H9 (cell line): ENCODE measurements around the gene PADI6. TPM values are rescaled to one million over a fixed set of nuclear protein-coding genes. Genes with fewer than 3 reads are reported as not detected.
A peak's percentile ranks its signal among the peaks of the same experiment; 100 is the strongest.

ENCODE experiments used
- DNase-seq: peaks from one replicate; pipeline ENCODE4 v3.0.0-alpha.2; 2017
- H2AFZ ChIP-seq: one replicate; pipeline ENCODE4 v1.6.1; 2013; ENCODE audit warnings: mild to moderate bottlenecking, low read length, control low read depth, moderate library complexity
- H2AK5ac ChIP-seq: 2 replicates; pipeline ENCODE4 v1.6.1; 2013; ENCODE audit warnings: low read length, control low read depth, mixed read lengths; ENCODE audit not compliant: insufficient read length
- H2BK120ac ChIP-seq: one replicate; pipeline ENCODE4 v1.6.1; 2013; ENCODE audit warnings: low read depth, mild to moderate bottlenecking, low read length, control low read depth, inconsistent platforms; ENCODE audit not compliant: poor library complexity, severe bottlenecking
- H2BK12ac ChIP-seq: 2 replicates; pipeline ENCODE4 v1.6.1; 2013; ENCODE audit warnings: low read length, control low read depth, mixed read lengths, low read depth; ENCODE audit not compliant: insufficient read length
- H2BK15ac ChIP-seq: 2 replicates; pipeline ENCODE4 v1.6.1; 2013; ENCODE audit warnings: low read depth, low read length, control low read depth
- H2BK20ac ChIP-seq: one replicate; pipeline ENCODE4 v1.6.1; 2013; ENCODE audit warnings: low read depth, mild to moderate bottlenecking, low read length, control low read depth, inconsistent platforms; ENCODE audit not compliant: poor library complexity, severe bottlenecking
- H2BK5ac ChIP-seq: 2 replicates; pipeline ENCODE4 v1.6.1; 2013; ENCODE audit warnings: low read length, control low read depth, mixed read lengths; ENCODE audit not compliant: insufficient read length
- H3K14ac ChIP-seq: 2 replicates; pipeline ENCODE4 v1.6.1; 2013; ENCODE audit warnings: low read length, control low read depth; ENCODE audit not compliant: insufficient read depth
- H3K18ac ChIP-seq: 2 replicates; pipeline ENCODE4 v1.6.1; 2013; ENCODE audit warnings: low read depth, mild to moderate bottlenecking, mixed read lengths, low read length, control low read depth; ENCODE audit not compliant: insufficient read length
- H3K23ac ChIP-seq: 2 replicates; pipeline ENCODE4 v1.6.1; 2013; ENCODE audit warnings: low read length, control low read depth, mixed read lengths, low read depth; ENCODE audit not compliant: insufficient read length
- H3K23me2 ChIP-seq: 2 replicates; pipeline ENCODE4 v1.6.1; 2013; ENCODE audit warnings: low read depth, mild to moderate bottlenecking, mixed read lengths, low read length, control low read depth; ENCODE audit not compliant: insufficient read length, poor library complexity, severe bottlenecking
- H3K27ac ChIP-seq: 2 replicates; pipeline ENCODE4 v1.5.1; 2013; ENCODE audit warnings: low read length, control low read depth, mixed read lengths, low read depth; ENCODE audit not compliant: insufficient read length
- H3K27me3 ChIP-seq: 2 replicates; pipeline ENCODE4 v1.6.1; 2013; ENCODE audit warnings: low read length, control low read depth, inconsistent platforms; ENCODE audit not compliant: insufficient read depth
- H3K4ac ChIP-seq: 2 replicates; pipeline ENCODE4 v1.6.1; 2013; ENCODE audit warnings: low read depth, mild to moderate bottlenecking, control low read depth, inconsistent platforms, low read length, moderate library complexity
- H3K4me1 ChIP-seq: 2 replicates; pipeline ENCODE4 v1.6.1; 2013; ENCODE audit warnings: low read length, control low read depth, inconsistent platforms; ENCODE audit not compliant: insufficient read depth
- H3K4me2 ChIP-seq: 2 replicates; pipeline ENCODE4 v1.6.1; 2013; ENCODE audit warnings: low read length, control low read depth, mixed read lengths; ENCODE audit not compliant: insufficient read length, insufficient read depth
- H3K56ac ChIP-seq: 2 replicates; pipeline ENCODE4 v1.6.1; 2013; ENCODE audit warnings: low read depth, mild to moderate bottlenecking, mixed read lengths, low read length, control low read depth; ENCODE audit not compliant: insufficient read length
- H3K79me1 ChIP-seq: 2 replicates; pipeline ENCODE4 v1.6.1; 2013; ENCODE audit warnings: low read depth, mild to moderate bottlenecking, moderate library complexity, low read length, control low read depth, inconsistent platforms; ENCODE audit not compliant: insufficient read depth, poor library complexity, severe bottlenecking
- H3K79me2 ChIP-seq: 2 replicates; pipeline ENCODE4 v1.6.1; 2013; ENCODE audit warnings: low read length, control low read depth, inconsistent platforms; ENCODE audit not compliant: insufficient read depth
- H3K9ac ChIP-seq: 2 replicates; pipeline ENCODE4 v1.6.1; 2013; ENCODE audit warnings: low read length, control low read depth, mixed read lengths; ENCODE audit not compliant: insufficient read length; ENCODE audit errors: extremely low read depth
- H3K9me3 ChIP-seq: one replicate; pipeline ENCODE4 v1.6.1; 2013; ENCODE audit warnings: low read depth, low read length, inconsistent platforms; ENCODE audit not compliant: control insufficient read depth
- H3T11ph ChIP-seq: one replicate; pipeline ENCODE4 v1.6.1; 2013; ENCODE audit warnings: mild to moderate bottlenecking, low read length, control low read depth, inconsistent platforms
- H4K20me1 ChIP-seq: one replicate; pipeline ENCODE4 v1.6.1; 2013; ENCODE audit not compliant: control insufficient read depth, insufficient read length, insufficient read depth
- H4K5ac ChIP-seq: 2 replicates; pipeline ENCODE4 v1.6.1; 2013; ENCODE audit warnings: low read depth, mild to moderate bottlenecking, mixed read lengths, low read length, control low read depth; ENCODE audit not compliant: insufficient read length
- H4K8ac ChIP-seq: replicated peaks from 2 replicates; pipeline ENCODE4 v1.6.1; 2013; ENCODE audit warnings: low read length, control low read depth, mixed read lengths, low read depth; ENCODE audit not compliant: insufficient read length
- H4K91ac ChIP-seq: 2 replicates; pipeline ENCODE4 v1.6.1; 2013; ENCODE audit warnings: low read depth, mild to moderate bottlenecking, moderate library complexity, mixed read lengths, low read length, control low read depth; ENCODE audit not compliant: insufficient read length
- H3K27ac Mint-ChIP-seq, 3 experiments: 2 replicates in 2 of 3; 3 replicates in 1 of 3; pipeline ENCODE4 v1.8.0; 2020 to 2021; ENCODE audit warnings: mixed read lengths in 3 of 3, mild to moderate bottlenecking in 1 of 3, moderate library complexity in 1 of 3
- H3K27me3 Mint-ChIP-seq: 2 replicates; pipeline ENCODE4 v1.8.0; 2021; ENCODE audit warnings: low read depth, mild to moderate bottlenecking, moderate library complexity, mixed read lengths
- H3K36me3 Mint-ChIP-seq, 3 experiments: 2 replicates in 2 of 3; 3 replicates in 1 of 3; pipeline ENCODE4 v1.8.0; 2020 to 2021; ENCODE audit warnings: low read depth in 3 of 3, mixed read lengths in 3 of 3; ENCODE audit not compliant: insufficient read depth in 1 of 3
- H3K4me1 Mint-ChIP-seq, 2 experiments: 2 replicates each; pipeline ENCODE4 v1.8.0; 2020; ENCODE audit warnings: mixed read lengths in 2 of 2
- H3K4me3 Mint-ChIP-seq, 2 experiments: 2 replicates in 1 of 2; 3 replicates in 1 of 2; pipeline ENCODE4 v1.8.0; 2020 to 2021; ENCODE audit warnings: mild to moderate bottlenecking in 2 of 2, mixed read lengths in 2 of 2, moderate library complexity in 1 of 2
- H3K9me3 Mint-ChIP-seq, 2 experiments: 2 replicates in 1 of 2; 3 replicates in 1 of 2; pipeline ENCODE4 v1.8.0; 2020; ENCODE audit warnings: mild to moderate bottlenecking in 2 of 2, mixed read lengths in 2 of 2, moderate library complexity in 1 of 2
- WGBS: extraction: QIAGEN DNeasy Blood & Tissue Kit; methylation state at CpG from one replicate; pipeline ENCODE4 v1.1.7; 2013; ENCODE audit warnings: missing lambda C conversion rate, low lambda C conversion rate, mixed read lengths; ENCODE audit not compliant: insufficient read length; ENCODE audit errors: extremely low coverage; 5-methylcytosine and 5-hydroxymethylcytosine counted together
- total RNA-seq: library from RNA; stranded (reverse); gene quantifications from 2 replicates; pipeline ENCODE4 v1.2.1, GENCODE V29; 2021
- TF ChIP-seq, protein P1 (sequence below): fragments of 200-600 bp; sonication (generic); conservative IDR thresholded peaks from 3 replicates; pipeline ENCODE4 v1.8.0; 2021; ENCODE audit warnings: antibody characterized with exemption, mild to moderate bottlenecking

The PADI6 gene
- total RNA-seq, 1 experiment from 2014 or later, result not detected

DNA sequence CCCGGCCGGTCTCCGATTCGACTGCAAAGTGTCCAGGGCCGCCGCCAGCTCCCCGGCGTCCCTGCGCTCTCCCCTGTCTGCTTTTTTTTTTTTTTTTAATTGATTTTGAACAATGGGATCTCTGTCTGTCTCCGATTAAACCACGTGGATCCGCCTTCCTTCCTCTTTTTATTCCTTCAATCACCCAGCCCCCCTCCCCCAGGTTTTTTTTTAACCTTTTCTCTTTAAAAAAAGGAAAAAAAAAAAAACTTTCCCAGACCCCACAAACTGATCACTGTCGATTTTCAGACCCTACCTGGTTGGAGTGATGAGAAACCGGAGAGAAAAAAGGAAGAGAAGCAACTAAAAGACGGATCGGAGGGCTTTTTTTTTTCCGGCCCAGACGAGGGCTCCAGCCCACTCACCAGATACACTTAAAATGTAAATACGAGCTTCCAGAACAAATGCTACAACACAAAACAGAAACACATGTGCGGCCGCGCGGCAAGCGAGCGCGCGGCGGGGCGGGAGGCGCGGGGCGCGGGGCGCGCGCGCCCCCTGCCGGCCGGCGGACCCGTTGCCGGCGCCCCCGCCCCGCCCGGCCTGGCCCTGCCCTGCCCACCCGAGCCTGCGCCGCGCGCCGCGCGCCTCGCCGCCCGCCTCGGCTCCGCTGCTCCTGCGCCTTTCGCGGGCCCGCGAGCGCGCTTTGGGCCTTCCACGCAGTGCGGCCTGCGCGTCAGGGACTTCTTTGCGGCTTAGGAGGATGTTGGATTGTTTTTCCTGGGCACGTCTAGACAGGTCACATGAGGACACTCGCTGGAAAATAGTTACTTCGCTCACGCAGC, 67.5 kb downstream of the PADI6 start, which contains the start of gene RCC2:
RCC2 (minus strand) TSS at position 428 of the 824 bp plus-strand sequence. CDS start 1,163 bp downstream, outside the sequence.
- Histone ChIP-seq H3K27ac (no peak within 1 kb of the TSS), H4K5ac (no peak within 1 kb of the TSS), H3K14ac (peak within 1 kb of the TSS; percentile 88), H2AK5ac (no peak within 1 kb of the TSS), H3T11ph (no peak within 1 kb of the TSS), H3K4me2 (peak within 1 kb of the TSS; percentile 82), H4K20me1 (no peaks in the 10 kb centered on the region), H3K56ac (no peak within 1 kb of the TSS), H3K23me2 (peaks cover 19% of the 10 kb centered on the region), H2BK5ac (no peak within 1 kb of the TSS), H3K79me1 (no peaks in the 10 kb centered on the region), H3K18ac (peak within 1 kb of the TSS; percentile 89), H3K4me1 (peaks cover 23% of the 10 kb centered on the region; the same call in 1 of the 2 replicates), H2BK15ac (no peak within 1 kb of the TSS), H2BK120ac (peak within 1 kb of the TSS; percentile 97), H2BK20ac (no peak within 1 kb of the TSS), H3K27me3 (peaks cover 3% of the 10 kb centered on the region; the same call in 1 of the 2 replicates), H2BK12ac (no peak within 1 kb of the TSS), H3K9me3 (no peaks in the 10 kb centered on the region), H2AFZ (no peak within 1 kb of the TSS), H3K23ac (no peak within 1 kb of the TSS), H4K91ac (peak within 1 kb of the TSS; percentile 12), H4K8ac (no peak within 1 kb of the TSS), H3K79me2 (peaks cover 26% of the 10 kb centered on the region), H3K4ac (peak within 1 kb of the TSS; percentile 70; the same call in 1 of the 2 replicates), H3K9ac (peak within 1 kb of the TSS; percentile 94)
- Mint-ChIP-seq H3K27ac (peak within 1 kb of the TSS; percentile 95 to 99 (median 99)), H3K27me3 (peaks cover 14% of the 10 kb centered on the region), H3K4me3 (peak within 1 kb of the TSS; percentile 94 to 97), H3K36me3 (peaks cover 25 to 33% (median 31%) of the 10 kb centered on the region in 3 experiments; a peak in 6 of 7 replicates), H3K9me3 (peaks cover 2 to 3% of the 10 kb centered on the region in 2 experiments; a peak in 3 of 5 replicates), H3K4me1 (peaks cover 48 to 49% of the 10 kb centered on the region in 2 experiments)
- TF ChIP-seq, protein P1, sequence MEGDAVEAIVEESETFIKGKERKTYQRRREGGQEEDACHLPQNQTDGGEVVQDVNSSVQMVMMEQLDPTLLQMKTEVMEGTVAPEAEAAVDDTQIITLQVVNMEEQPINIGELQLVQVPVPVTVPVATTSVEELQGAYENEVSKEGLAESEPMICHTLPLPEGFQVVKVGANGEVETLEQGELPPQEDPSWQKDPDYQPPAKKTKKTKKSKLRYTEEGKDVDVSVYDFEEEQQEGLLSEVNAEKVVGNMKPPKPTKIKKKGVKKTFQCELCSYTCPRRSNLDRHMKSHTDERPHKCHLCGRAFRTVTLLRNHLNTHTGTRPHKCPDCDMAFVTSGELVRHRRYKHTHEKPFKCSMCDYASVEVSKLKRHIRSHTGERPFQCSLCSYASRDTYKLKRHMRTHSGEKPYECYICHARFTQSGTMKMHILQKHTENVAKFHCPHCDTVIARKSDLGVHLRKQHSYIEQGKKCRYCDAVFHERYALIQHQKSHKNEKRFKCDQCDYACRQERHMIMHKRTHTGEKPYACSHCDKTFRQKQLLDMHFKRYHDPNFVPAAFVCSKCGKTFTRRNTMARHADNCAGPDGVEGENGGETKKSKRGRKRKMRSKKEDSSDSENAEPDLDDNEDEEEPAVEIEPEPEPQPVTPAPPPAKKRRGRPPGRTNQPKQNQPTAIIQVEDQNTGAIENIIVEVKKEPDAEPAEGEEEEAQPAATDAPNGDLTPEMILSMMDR, result no peak; the same call in 2 of the 3 replicates
- no peak for DNase-seq
- WGBS, result no CpG with 5 or more reads among the region's 75 CpGs
